ENCODE measurements around the gene GRK3. TPM values are rescaled to one million over a fixed set of nuclear protein-coding genes. Genes with fewer than 3 reads are reported as not detected.

The GRK3 gene
- total RNA-seq, 3 donors from 2014 or later (not counting 1 experiment from before 2014, with no cell fraction given), result 2.2 to 7.2 (median 3.8) TPM

DNA sequence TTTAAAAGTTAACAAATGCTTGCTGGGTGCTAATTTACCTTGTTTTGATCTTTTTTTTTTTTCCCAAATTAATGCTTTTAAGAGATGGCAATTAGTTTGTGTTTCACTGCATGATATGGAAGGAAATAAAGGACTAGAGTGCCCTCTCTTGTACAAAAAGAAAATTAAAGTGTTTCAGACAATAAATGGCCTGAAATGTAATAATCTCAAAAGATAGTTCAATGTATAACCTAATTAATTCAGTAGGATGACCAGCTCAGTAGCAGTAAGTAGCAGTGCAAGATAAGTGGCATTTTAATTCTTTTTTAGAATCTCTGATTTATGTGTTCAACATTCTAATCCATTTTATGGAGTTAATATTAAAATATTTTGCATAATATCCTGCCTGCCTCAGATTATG lies 137.6 kb downstream of the GRK3 start:
- Histone ChIP-seq H3K9me3 (ENCODE audit: control insufficient read depth, insufficient read depth, low read length) (no peaks in the 10 kb centered on the region), H3K4me3 (ENCODE audit: low read length) (no peak overlapping the region), H3K36me3 (ENCODE audit: control insufficient read depth, insufficient read depth, low read length) (no peaks in the 10 kb centered on the region), H3K4me1 (ENCODE audit: control insufficient read depth, insufficient read depth, low read length) (no peaks in the 10 kb centered on the region), H3K27ac (ENCODE audit: low read length) (no peak overlapping the region), H3K27me3 (ENCODE audit: control insufficient read depth, insufficient read depth, low read length) (no peaks in the 10 kb centered on the region)
- Mint-ChIP-seq H3K4me3 (no peak overlapping the region), H3K27me3 (ENCODE audit: low read depth in 2 of 2) (peaks cover 0 to 3% of the 10 kb centered on the region in 2 donors), H3K27ac (no peak overlapping the region), H3K4me1 (no peaks in the 10 kb centered on the region), H3K9me3 (no peaks in the 10 kb centered on the region), H3K36me3 (no peaks in the 10 kb centered on the region)
- DNase-seq (peak in 1 of 2 donors; percentile 25), ATAC-seq (no peak)
- TF ChIP-seq, protein P1, sequence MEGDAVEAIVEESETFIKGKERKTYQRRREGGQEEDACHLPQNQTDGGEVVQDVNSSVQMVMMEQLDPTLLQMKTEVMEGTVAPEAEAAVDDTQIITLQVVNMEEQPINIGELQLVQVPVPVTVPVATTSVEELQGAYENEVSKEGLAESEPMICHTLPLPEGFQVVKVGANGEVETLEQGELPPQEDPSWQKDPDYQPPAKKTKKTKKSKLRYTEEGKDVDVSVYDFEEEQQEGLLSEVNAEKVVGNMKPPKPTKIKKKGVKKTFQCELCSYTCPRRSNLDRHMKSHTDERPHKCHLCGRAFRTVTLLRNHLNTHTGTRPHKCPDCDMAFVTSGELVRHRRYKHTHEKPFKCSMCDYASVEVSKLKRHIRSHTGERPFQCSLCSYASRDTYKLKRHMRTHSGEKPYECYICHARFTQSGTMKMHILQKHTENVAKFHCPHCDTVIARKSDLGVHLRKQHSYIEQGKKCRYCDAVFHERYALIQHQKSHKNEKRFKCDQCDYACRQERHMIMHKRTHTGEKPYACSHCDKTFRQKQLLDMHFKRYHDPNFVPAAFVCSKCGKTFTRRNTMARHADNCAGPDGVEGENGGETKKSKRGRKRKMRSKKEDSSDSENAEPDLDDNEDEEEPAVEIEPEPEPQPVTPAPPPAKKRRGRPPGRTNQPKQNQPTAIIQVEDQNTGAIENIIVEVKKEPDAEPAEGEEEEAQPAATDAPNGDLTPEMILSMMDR (IDR thresholded peaks at IDR 0.05), result no peak
- intact Hi-C loops (cut with micrococcal nuclease), result no loop called here

DNA sequence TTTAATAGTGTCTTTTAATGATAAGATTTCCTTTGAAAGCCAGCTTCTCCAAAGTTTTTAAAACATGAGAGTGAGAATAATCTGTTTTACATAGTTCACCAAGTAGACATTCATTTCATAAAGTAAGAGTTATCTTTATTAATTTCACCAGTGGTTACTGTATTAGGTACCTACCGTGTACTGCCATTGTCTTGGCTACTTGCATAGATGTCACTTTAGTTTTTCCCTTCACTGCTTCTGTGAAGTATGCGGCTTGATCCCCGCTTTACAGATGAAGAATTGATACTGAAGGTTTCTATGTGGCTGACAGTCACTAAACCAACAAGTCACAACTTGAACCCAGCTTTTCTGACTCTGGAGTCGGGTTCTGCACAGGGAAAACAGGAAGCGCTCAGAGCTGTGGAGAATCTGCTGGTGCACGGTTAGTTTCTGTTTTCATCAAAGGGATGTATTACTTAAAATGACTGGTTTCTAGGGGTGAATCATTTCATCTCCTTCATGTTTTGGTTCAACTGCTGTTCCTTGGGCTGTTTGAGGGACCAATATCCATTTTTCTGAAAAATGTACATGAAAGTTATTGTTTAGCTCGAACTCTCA lies 138.2 kb downstream of the GRK3 start:
- no peaks in the 10 kb centered on the region for H3K4me1 ChIP-seq (ENCODE audit: control insufficient read depth, insufficient read depth, low read length)
- no peaks in the 10 kb centered on the region for H3K9me3 Mint-ChIP-seq
- H3K4me3 ChIP-seq (ENCODE audit: low read length), result no peak overlapping the region
- no peak overlapping the region for H3K27ac ChIP-seq (ENCODE audit: low read length)
- intact Hi-C loops (cut with micrococcal nuclease), result no loop called here
- 74% methylated on average over 7 of the region's 7 CpGs for WGBS (ENCODE audit: insufficient coverage)
- H3K9me3 ChIP-seq (ENCODE audit: control insufficient read depth, insufficient read depth, low read length), result no peaks in the 10 kb centered on the region
- ATAC-seq (no peak), DNase-seq (no peak)
- H3K27ac Mint-ChIP-seq, result no peak overlapping the region
- no peak overlapping the region for H3K4me3 Mint-ChIP-seq
- H3K27me3 Mint-ChIP-seq (ENCODE audit: low read depth in 2 of 2), result no peaks in the 10 kb centered on the region
- TF ChIP-seq, protein P1 (IDR thresholded peaks at IDR 0.05), result no peak
- no peaks in the 10 kb centered on the region for H3K27me3 ChIP-seq (ENCODE audit: control insufficient read depth, insufficient read depth, low read length)
- no peaks in the 10 kb centered on the region for H3K36me3 Mint-ChIP-seq
- H3K4me1 Mint-ChIP-seq, result no peaks in the 10 kb centered on the region
- H3K36me3 ChIP-seq (ENCODE audit: control insufficient read depth, insufficient read depth, low read length), result no peaks in the 10 kb centered on the region

DNA sequence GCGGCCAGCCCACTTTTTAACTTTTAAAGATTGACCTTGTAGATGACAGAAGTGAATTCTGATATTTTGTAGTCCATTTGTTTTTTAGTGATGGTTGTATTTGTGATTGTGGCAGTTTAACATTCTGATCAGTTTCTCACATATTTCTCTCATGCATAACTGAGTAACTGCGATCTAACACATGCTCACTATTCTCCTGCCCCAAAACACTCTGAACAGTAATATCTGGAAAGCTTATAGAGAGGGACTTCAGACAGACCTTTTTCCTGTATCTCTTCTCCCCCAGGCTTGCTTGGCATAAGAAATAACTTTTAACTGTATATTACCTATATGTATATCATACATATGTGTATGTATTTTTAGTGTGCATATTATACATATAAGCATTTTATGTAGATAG lies 140.2 kb downstream of the GRK3 start:
- H3K4me3 ChIP-seq (ENCODE audit: low read length), result no peak overlapping the region
- no peaks in the 10 kb centered on the region for H3K9me3 ChIP-seq (ENCODE audit: control insufficient read depth, insufficient read depth, low read length)

More for the DNA sequence above, 140.2 kb downstream of the GRK3 start:
- H3K4me1 ChIP-seq (ENCODE audit: control insufficient read depth, insufficient read depth, low read length), result no peaks in the 10 kb centered on the region
- 82% methylated on average over 2 of the region's 2 CpGs for WGBS (ENCODE audit: insufficient coverage)
- H3K36me3 ChIP-seq (ENCODE audit: control insufficient read depth, insufficient read depth, low read length), result no peaks in the 10 kb centered on the region
- Mint-ChIP-seq H3K27me3 (ENCODE audit: low read depth in 2 of 2) (no peaks in the 10 kb centered on the region), H3K36me3 (no peaks in the 10 kb centered on the region), H3K4me3 (no peak overlapping the region), H3K9me3 (no peaks in the 10 kb centered on the region), H3K4me1 (no peaks in the 10 kb centered on the region), H3K27ac (no peak overlapping the region)
- no peak for DNase-seq
- H3K27ac ChIP-seq (ENCODE audit: low read length), result no peak overlapping the region
- TF ChIP-seq, protein P1 (IDR thresholded peaks at IDR 0.05), result no peak
- intact Hi-C loops (cut with micrococcal nuclease), result no loop called here
- ATAC-seq, result no peak
- no peaks in the 10 kb centered on the region for H3K27me3 ChIP-seq (ENCODE audit: control insufficient read depth, insufficient read depth, low read length)
